ENCODE data around the gene SLC25A19.

Gene SLC25A19

GRCh38 chr17:75316253-75316652 is 27.0 kb upstream of the SLC25A19 start:
- H3K4me3 ChIP-seq (ENCODE audit: low read depth, low read length): no peak overlapping the region
- TF ChIP-seq, protein P1, sequence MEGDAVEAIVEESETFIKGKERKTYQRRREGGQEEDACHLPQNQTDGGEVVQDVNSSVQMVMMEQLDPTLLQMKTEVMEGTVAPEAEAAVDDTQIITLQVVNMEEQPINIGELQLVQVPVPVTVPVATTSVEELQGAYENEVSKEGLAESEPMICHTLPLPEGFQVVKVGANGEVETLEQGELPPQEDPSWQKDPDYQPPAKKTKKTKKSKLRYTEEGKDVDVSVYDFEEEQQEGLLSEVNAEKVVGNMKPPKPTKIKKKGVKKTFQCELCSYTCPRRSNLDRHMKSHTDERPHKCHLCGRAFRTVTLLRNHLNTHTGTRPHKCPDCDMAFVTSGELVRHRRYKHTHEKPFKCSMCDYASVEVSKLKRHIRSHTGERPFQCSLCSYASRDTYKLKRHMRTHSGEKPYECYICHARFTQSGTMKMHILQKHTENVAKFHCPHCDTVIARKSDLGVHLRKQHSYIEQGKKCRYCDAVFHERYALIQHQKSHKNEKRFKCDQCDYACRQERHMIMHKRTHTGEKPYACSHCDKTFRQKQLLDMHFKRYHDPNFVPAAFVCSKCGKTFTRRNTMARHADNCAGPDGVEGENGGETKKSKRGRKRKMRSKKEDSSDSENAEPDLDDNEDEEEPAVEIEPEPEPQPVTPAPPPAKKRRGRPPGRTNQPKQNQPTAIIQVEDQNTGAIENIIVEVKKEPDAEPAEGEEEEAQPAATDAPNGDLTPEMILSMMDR (IDR thresholded peaks at IDR 0.05; ENCODE audit: low read depth, low read length): no peak

- no peak overlapping the region for H3K4me3 ChIP-seq (ENCODE audit: low read depth, low read length)
- TF ChIP-seq, protein P1 (IDR thresholded peaks at IDR 0.05; ENCODE audit: low read depth, low read length): no peak
These were observed 26.5 kb upstream of the SLC25A19 start for GRCh38 chr17:75315541-75316243.

DNA sequence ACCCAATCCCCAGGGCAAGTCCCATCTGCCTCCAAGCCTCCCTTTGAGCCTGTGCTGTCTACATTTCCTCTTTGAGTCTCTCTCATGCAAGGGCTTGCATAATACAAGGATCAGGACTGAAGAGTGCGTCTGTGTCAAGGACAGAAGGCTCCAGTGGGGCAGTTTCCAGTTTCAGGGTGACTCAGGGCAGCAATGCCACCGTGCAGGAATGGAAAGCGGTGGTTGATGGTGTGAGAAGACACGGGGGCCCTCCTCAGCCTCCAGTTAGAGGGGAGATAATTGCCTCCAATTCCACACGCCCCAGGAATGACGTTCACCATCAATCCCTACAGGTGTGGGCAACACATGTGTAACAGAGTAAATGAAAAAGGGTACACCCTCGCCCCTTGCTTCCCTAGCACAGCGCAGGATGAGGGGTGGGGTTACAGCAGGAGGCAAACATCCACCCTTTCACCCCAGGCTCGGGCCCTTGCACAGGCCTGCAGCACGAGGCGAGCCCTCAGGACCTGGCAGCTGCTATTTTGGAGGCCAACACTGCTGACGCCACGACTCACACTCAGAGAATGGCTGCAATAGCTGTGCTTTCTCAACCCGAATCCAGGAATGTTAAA is 24.8 kb upstream of the SLC25A19 start:
- H3K4me3 ChIP-seq (ENCODE audit: low read depth, low read length): no peak overlapping the region
- TF ChIP-seq, protein P1 (IDR thresholded peaks at IDR 0.05; ENCODE audit: low read depth, low read length): no peak

DNA sequence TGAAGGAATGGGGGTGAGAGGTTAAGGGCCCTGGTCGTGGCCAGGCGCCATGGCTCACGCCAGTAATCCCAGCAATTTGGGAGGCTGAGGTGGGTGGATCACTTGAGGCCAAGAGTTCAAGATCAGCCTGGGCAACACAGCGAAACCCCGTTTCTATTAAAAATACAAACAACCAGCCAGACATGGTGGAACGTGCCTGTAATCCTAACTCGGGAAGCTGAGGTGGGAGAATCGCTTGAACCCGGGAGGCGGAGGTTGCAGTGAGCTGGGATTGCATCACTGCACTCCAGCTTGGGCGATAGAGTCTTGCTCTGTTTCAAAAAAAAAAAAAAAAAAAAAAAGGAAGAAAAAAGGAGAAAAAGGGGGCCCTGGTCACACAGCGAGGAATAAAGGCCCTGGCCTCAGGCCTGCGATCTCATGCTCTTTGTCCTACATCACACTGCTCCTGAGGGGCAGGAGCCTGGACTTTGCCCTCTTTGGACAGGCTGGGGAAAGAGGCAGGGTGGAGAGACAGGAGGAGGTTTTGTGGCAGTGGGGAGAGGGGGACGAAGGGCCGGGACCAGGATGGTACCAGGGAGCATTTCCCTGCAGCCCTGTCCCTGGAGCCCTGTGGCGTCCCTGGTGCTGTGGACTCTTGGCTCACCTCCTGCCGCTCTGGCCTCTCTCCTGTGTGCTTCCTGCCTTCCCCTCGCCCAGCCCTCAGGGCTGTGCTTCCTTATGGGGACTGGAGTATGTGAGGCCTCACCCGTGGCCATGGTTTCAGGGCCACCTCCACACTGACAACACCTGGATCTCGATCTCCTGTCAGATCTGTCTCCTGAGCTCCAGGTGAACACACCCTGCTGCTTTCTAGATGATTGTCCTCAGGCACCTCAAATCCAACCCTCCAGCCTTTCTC is 19.7 kb upstream of the SLC25A19 start:
- TF ChIP-seq, protein P1 (IDR thresholded peaks at IDR 0.05; ENCODE audit: low read depth, low read length): no peak
- H3K4me3 ChIP-seq (ENCODE audit: low read depth, low read length): no peak overlapping the region

GRCh38 chr17:75307957-75308731 is 18.9 kb upstream of the SLC25A19 start:
- no peak overlapping the region for H3K4me3 ChIP-seq (ENCODE audit: low read depth, low read length)
- TF ChIP-seq, protein P1 (IDR thresholded peaks at IDR 0.05; ENCODE audit: low read depth, low read length): no peak

- H3K4me3 ChIP-seq (ENCODE audit: low read depth, low read length): no peak overlapping the region
- TF ChIP-seq, protein P1 (IDR thresholded peaks at IDR 0.05; ENCODE audit: low read depth, low read length): no peak
These were observed 12.4 kb upstream of the SLC25A19 start for GRCh38 chr17:75301502-75302206.
